HG02678 (cell line): ENCODE measurements around the gene HNRNPUL2.

Source experiments
- ATAC-seq: cut with Tn5 transposase; IDR thresholded peaks from one replicate; pipeline ENCODE4 v1.9.1; 2021; ENCODE audit warnings: mild to moderate bottlenecking, moderate library complexity; ENCODE audit not compliant: unreplicated experiment

The HNRNPUL2 gene

DNA sequence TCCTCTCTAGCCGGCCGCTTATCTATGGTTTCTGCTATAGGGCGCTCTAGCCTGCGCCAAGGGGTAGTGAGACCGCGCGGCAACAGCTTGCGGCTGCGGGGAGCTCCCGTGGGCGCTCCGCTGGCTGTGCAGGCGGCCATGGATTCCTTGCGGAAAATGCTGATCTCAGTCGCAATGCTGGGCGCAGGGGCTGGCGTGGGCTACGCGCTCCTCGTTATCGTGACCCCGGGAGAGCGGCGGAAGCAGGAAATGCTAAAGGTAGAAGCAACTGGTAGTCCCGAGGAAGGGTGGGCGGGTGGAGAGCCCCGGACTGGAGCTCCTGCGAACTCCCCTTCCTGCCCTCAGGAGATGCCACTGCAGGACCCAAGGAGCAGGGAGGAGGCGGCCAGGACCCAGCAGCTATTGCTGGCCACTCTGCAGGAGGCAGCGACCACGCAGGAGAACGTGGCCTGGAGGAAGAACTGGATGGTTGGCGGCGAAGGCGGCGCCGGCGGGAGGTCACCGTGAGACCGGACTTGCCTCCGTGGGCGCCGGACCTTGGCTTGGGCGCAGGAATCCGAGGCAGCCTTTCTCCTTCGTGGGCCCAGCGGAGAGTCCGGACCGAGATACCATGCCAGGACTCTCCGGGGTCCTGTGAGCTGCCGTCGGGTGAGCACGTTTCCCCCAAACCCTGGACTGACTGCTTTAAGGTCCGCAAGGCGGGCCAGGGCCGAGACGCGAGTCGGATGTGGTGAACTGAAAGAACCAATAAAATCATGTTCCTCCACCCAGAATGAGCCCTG is 55.5 kb downstream of the HNRNPUL2 start, which contains the start of the genes LBHD1 and UQCC3:
LBHD1 (minus strand) TSS at position 660 of the 782 bp plus-strand sequence. CDS start 2,236 bp downstream, outside the sequence.
UQCC3 (plus strand) TSS at position 66 of the 782 bp plus-strand sequence; CDS start at position 139, 73 bp downstream.
- peak; percentile 68 for ATAC-seq

DNA sequence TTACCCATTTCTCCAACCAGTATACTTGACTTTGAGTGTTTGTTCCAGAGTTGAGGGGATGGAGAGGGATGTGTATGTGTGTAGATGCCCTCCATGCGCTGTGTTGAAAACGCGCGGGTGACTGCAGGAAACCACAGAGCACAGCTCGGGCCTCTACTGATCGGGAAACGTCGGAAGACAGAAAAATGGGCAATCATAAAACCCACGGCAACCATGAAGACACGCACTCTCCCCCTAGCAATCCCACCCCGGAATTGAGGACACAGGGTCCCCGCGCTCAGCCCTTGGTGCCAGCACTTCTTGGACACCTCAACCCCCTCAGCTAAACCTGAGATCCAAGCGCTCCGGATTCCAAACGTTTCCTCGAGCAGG is 56.0 kb downstream of the HNRNPUL2 start:
- peak; percentile 5 for ATAC-seq

DNA sequence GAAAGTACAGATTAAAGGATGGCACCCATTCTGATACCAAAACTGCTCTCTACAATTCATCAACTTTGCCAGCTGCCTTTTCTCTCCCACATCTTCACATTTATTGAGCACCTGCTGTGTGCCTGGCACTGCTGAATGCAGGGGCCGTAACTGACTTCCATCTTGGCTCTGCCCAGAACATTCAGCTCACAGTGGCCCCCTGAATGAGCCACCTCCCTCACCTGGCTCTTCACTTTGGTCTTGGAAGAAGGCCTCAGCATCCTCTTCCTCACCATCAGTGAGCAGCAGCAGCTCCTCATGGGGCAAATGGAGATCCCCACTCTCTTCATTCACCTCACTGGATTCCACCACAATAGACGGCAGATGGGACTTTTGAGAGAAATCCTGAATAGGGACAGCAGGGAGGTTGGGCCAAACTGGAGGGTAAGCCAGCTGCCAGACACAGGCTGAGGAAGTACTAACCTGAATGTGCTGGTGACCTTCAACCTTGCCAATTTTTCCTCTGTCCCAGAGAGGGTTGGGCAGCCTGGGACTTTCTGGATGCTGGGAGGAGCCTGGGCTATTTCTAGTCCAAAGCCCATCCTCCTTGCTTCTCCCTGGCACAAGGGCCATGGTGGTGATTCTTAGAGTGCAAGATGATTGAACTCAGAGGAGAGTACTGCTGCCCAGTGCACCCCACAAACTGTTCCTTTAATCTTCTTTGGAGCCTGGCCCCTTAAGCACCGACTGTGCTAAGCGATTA is 57.7 kb downstream of the HNRNPUL2 start:
- no peak for ATAC-seq

DNA sequence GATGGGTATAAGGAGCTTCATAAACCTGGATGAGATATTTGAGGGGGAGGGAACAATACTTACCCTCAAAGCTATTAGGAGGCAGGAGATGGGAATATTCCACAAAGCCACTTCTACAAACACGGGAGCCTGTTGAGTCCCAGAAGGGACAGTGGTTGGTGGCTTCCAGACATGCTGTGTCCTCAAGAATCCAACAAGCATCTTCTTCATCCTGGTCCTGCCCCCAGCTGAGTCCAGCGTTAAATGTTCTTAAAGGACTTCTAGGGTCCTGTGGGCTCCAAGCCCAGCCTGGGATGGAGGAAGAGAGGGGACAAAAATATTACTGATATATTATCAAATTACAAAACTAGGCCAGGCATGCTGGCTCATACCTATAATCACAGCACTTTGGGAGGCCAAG is 59.8 kb downstream of the HNRNPUL2 start:
- no peak for ATAC-seq

GRCh38 chr11:62666259-62666926 is 60.9 kb downstream of the HNRNPUL2 start:
- no peak for ATAC-seq

GRCh38 chr11:62665599-62666258 is 61.5 kb downstream of the HNRNPUL2 start:
- ATAC-seq: peak; percentile 16

DNA sequence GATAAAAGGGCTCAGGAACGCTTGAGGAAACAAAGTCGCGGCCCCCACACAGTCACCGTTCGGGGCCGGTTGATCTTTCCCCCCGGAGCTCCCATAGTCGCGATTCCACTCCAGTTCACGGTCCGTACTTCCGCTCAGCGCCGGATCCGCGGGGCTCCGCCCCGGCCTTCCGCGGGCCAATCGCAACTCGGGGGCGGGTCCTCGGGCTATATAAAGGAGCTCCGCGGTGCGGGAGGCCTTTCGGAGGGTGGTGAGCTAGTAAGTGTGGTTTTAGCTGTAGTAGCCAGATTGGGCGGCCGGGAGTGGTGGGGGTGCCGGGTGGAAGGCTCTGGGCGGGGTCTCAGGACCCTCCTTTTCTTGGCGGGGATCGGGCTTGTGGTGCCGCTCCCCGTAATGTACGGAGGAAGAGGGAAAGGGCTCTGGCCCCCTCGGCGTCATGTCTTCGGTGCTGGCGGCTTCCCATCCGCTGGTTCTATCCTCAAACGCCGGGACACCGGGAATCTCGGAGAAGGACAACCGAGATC is 62.1 kb downstream of the HNRNPUL2 start, which contains the start of the genes C11orf98 and CSKMT:
C11orf98 (minus strand) TSS at position 136 of the 524 bp plus-strand sequence; CDS start at position 95, 41 bp downstream.
CSKMT (plus strand) TSS at position 238 of the 524 bp plus-strand sequence. CDS start 568 bp downstream, outside the sequence.
- peak; percentile 89 for ATAC-seq

GRCh38 chr11:62664405-62665074 is 62.7 kb downstream of the HNRNPUL2 start:
- ATAC-seq: peak; percentile 33
